Activated CD8-positive, alpha-beta memory T cell treated with anti-CD3 and anti-CD28 coated beads, Interleukin-2, amount 50 U/mL, for 1 hour (primary cell): ENCODE results near the gene SLC12A9.

Source experiments
- DNase-seq: peaks from one replicate; pipeline ENCODE4 v3.0.0-alpha.2; 2020; ENCODE audit errors: extremely low read depth

Gene SLC12A9

GRCh38 chr7:100882785-100883526 is 30.4 kb downstream of the SLC12A9 start:
- no peak for DNase-seq

DNA sequence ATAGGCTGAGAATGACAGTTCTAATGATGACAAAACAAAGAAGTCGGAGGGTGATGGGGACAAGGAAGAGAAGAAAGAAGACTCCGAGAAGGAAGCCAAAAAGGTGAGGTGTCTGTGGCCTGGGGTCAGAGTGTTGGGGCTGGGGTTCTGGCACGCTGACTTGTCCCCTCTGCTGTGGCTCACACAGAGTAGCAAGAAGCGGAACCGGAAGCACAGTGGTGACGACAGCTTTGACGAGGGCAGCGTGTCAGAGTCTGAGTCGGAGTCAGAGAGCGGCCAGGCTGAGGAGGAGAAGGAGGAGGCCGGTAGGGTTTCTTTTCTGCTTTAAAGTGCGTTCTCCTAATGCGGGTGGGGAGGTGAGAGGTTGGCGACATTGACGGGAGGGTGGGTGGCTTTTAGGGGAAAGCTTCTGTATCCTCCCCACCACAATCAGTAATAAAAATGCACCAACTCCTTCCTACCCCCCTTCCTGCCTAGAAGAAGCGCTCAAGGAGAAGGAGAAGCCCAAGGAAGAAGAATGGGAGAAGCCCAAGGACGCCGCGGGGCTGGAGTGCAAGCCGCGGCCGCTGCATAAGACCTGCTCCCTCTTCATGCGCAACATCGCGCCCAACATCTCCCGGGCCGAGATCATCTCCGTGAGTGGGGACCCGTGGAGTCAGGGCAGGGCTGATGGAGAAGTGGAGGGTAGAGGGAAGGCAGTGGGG is 32.4 kb downstream of the SLC12A9 start:
- peak; percentile 42 for DNase-seq

DNA sequence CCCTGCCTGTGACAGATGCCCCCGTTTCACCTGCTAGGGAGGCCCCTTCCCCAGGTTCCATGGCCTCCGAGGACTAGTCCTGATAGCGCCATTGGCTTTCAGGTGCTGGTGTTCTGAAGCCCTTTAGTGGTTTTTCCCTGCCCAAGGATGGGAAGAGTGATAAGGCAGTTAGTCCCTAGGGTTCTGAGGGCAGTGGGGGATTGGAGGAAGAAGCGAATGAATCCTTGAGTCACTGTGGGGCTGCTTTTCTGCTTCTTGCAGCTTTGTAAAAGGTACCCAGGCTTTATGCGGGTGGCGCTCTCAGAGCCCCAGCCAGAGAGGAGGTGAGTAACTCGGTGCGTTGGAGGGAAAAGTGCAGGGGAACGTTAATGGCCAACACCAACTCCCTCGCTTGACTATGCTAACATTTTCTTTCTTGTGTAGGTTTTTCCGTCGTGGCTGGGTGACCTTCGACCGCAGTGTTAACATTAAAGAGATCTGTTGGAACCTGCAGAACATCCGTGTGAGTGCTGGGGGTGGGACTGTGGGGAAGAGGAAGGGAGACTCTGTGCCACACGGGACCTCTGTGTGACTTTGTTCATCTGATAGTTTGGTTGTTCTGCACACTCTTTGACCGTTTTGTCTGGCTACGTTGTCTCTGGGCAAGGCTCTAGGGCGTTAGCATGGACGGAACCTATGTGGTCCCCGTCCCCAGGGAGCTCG is 33.1 kb downstream of the SLC12A9 start:
- DNase-seq, result no peak

DNA sequence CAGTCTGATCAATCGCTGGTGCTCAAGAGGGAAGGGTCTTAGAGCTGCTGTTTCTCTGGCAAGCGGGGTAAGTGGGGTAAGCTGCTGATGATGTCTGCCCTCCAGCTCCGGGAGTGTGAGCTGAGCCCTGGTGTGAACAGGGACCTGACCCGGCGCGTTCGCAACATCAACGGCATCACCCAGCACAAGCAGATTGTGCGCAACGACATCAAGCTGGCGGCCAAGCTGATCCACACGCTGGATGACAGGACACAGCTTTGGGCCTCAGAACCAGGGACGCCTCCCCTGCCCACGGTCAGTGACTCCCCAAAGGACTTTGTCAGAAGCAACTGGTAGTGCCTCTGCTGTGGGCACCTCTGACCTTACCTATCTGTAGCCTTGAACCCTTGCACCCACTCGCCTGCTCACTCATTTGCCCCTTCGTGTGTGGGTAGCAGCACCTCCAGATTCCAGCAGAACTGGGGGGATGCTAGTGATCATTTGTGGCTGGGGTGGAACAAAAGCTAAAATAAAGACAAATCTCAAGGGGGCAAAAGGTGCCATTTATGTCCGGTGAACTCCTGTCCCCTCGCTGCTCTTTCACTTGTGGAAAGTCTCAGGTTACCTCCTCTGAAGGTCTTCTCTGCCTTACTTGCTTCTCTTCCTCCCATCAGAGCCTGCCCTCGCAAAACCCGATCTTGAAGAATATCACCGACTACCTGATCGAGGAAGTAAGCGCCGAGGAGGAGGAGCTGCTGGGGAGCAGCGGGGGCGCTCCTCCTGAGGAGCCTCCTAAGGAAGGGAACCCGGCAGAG is 33.8 kb downstream of the SLC12A9 start:
- no peak for DNase-seq

DNA sequence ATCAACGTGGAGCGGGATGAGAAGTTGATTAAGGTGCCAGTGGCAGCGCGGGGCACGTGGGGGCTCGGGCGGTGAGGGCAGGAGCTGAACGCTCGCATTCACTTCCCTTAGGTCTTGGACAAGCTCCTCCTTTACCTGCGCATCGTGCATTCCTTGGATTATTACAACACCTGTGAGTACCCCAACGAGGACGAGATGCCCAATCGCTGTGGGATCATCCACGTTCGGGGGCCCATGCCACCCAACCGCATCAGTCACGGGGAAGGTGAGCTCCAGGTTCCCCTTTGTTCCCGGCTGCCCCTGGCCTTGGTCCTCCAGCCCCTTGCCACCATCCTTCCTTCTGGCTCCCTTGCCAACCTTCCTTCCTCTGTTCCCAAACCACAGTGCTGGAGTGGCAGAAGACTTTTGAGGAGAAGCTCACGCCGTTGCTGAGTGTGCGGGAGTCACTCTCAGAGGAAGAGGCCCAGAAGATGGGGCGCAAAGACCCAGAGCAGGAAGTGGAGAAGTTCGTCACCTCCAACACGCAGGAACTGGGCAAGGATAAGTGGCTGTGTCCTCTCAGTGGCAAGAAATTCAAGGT is 34.5 kb downstream of the SLC12A9 start:
- DNase-seq, result no peak

DNA sequence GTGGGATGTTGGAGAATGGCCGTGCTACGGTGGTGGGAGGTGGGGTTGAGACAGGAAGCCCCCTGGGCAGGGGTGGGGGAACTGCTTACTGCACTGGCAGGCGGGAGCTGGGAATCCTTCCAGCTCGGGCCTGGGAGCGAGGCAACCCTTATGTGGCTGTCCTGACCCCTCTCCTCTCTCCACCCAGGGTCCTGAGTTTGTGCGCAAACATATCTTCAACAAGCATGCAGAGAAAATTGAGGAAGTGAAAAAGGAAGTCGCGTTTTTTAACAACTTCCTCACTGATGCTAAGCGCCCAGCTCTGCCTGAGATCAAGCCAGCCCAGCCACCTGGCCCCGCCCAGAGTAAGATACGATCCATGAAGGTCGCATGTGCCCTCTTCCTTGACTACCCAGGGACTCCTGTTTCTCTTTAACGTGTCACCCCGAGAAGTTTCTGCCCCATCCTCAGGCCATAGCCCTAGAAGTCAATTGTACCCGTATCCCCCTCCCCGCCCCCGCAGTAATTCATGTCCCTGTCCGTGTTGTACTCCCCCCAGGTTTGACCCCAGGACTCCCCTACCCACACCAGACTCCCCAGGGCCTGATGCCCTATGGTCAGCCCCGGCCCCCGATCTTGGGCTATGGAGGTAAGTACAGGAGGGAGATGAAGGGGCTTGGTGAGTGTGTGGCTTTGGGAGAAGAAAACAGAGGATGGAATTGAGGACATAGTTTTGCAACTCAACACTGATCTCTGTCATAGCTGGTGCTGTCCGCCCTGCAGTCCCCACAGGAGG is 35.2 kb downstream of the SLC12A9 start:
- DNase-seq, result no peak

DNA sequence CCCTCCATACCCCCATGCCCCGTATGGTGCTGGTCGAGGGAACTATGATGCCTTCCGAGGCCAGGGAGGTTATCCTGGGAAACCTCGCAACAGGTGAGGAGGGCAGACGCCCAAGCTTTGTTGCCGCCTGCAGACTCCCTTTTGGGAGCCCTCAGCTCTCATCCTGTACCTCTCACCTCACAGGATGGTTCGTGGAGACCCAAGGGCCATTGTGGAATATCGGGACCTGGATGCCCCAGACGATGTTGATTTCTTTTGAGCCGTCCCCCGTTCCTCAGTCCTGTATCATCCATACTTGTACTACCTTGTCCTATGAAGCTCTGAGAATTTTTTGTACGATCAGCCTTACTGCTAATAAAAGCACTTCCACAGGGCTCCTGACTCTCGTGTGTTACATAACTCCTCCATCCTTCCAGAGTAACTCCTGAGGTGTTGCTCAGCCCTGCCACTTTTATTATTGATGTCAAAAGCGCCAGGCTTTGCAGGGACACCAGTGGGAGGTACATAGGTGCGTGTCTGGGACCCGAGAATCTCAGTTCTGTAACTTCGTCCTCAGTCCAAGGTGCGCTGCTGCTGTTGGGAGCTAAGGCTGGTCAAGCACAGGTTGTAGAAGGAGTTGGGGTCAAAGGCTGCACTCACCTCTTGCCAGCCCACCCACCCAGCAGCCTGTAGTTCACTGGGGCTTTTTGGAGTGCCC is 35.9 kb downstream of the SLC12A9 start:
- no peak for DNase-seq

GRCh38 chr7:100888988-100889750 is 36.7 kb downstream of the SLC12A9 start, which contains the start of gene UFSP1:
Gene UFSP1, minus strand, starts transcription at chr7:100889715. Its CDS starts 444 bp downstream, at chr7:100889271.
- DNase-seq, result no peak

DNA sequence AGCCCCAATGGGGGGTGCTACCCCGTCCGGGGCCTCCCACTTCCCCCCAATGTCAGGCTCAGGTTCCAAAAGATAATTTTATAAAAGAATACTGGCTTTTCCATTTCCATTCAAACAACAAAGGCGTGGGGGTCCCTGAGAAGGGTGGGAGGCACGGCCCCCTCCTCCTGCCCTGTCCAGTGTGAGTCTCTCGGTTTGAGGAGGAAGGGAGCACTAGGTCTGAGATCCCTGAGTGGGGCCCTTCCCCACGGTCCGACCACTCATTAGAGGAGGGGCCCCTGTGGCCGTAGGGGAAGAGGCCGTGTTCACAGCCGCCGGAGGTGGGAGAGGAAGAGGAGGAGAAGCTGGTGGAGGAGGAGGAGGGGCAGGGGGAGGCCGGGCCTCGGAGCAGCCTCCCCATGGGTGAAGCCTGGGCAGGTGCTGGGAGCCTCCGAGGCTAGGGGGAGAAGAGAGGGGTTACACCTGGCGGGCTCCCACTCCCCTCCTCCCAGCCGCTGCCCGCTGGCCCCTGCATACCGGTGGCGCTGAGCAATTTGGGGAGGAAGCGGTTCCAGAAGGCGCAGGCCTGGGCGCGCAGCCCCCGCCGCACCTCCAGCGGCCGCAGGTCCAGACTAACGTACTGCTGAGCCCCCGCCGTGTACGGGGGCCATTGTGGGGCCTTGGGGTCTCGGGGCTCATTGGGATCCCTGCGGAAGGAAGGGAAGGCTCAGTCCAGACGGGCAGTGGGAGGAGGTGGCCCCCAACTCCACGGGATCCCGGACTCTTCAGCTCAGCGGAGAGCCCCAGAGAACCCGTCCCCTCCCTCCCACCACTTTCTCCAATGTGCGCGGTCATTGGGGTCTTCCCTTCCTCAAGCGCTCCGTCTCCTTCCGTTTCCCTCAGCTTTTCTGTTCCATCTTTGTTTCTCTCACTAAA is 38.4 kb downstream of the SLC12A9 start:
- DNase-seq, result no peak

DNA sequence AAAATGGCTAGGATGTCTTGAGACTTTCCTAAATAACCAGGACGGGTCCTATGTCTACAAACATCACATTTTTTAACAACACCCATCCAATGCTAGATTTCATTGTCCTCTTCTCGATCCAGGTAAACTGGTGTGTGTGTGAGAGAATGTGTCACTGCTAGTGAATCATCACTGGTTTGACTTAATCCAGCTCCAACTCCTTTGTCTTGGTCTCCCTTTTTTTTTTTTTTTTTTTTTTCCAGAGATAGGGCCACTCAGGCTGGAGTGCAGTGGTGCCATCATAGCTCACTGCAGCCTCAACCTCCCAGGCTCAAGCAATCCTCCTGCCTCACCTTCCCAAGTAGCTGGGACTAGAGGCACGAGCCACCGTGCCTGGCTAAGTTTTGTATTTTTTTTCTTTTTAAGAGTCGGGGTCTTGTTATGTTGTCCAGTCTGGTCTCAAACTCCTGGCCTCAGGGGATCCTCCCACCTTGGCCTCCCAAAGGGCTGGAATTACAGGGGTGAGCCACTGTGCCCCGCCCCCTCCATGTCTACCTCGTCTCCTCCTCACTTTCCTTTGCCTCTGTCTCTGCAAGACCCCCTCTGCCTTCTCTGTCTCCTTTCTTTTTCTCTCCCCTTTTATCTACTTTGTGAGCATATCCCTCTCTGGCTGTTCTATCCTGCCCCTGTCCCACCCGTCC is 39.2 kb downstream of the SLC12A9 start:
- DNase-seq, result no peak

DNA sequence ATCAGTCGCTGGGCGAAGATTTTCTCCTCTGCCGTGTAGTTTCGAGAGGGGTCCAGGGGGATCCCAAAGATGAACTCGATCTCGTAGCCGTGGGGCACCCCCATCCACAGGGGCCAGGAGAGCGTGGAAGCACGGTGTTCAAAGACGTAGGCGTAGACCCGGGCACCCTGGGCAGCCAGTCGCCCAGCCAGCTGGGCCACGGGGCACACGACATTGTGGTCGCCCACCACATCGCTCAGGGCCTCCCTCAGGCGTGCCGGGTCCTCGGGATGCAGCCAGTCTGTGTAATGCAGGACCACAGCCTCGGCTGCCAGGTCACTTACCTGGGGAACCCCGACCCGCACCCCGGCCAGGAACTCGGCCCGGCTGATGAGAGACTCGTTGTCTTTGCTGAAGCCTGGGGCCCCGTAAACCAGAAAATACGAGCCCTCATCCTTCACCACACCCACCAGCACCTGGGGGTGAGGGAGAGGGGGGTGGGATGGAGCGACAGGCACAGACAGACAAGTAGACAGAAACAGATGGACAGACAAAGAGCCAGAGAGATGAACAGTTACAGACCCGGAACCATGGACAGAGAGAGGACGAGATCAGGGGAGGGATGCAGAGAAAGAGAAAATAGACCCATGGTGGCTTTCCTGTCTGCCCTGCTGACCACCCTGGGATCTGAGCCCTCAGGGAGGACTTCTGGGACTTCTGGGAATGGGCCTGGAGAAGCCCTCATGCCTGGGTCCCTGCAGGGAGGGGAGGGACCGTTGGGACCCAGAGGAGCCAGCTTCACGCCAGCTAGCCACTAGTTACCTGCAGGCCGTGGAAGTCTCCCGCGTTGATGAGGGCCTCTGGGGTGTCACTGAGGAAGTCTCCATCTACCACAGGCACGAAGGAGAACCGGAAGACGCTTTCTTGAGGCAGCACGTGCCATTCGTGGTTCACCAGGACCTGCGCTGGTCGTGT is 40.1 kb downstream of the SLC12A9 start:
- no peak for DNase-seq

- no peak for DNase-seq
Observed at GRCh38 chr7:100893318-100893895, 40.9 kb downstream of the SLC12A9 start.

DNA sequence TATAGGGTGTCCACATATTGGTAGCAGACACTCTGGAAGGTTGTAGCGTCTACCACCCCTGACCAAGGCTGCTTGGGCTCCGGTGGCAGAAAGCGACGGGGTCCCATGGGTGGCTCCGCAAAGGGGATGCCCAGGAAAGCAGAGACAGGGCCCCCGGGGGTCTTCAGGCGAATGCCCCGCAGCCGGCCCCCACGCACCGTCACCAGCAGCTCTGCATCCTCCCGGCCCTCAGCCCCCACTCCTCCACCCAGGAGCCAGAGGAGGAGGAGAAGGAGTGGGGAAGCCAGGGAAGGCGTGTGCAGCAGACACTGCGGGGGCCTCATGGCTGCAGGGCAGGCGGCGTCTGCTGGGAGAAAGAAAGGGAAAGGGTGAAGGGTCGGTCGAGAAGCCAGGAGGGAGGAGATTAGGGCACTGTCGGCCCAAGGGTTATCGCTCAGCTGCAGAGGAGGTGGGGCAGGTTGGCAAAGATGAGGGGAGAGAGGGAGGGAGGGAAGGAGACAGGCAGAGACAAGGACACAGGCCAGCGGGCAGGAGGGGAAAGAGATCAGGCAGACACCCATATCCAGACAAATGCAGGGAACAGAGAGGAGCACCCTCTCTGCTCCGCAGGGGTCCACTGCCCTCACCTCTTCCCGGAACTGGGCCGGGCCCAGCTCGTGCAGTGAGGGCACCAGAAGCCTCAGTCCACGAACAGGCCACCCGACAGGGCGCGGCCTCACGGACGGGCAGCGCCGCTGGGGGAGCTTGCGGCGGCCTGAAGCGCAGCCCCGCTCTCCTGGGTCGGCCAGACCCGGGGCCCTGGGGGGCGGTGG is 41.6 kb downstream of the SLC12A9 start:
- no peak for DNase-seq

- DNase-seq, result no peak
Observed at GRCh38 chr7:100894860-100895700, 42.6 kb downstream of the SLC12A9 start.

- DNase-seq, result no peak
Observed at GRCh38 chr7:100895701-100895955, 43.1 kb downstream of the SLC12A9 start, which contains the start of gene ACHE. Gene ACHE, minus strand, starts transcription at chr7:100895888. Its CDS starts 1,656 bp downstream, at chr7:100894232.
